Measurements from ENCODE around the gene PCSK4. TPM values are rescaled to one million over a fixed set of nuclear protein-coding genes. Genes with fewer than 3 reads are reported as not detected.

Gene PCSK4
- polyA plus RNA-seq, 1 of the 3 experiments (the other 2 are of a cell fraction), result 6.6 TPM

- WGBS (ENCODE audit: low lambda C conversion rate), result 22% methylated on average over 9 of the region's 17 CpGs
- H3K9ac ChIP-seq, result no peak overlapping the region
- TF ChIP-seq TCF12 (IDR thresholded peaks at IDR 0.05) (no peak), JUND (IDR thresholded peaks at IDR 0.05) (no peak), FOSL2 (IDR thresholded peaks at IDR 0.05; ENCODE audit: borderline replicate concordance, low read depth) (no peak), REST (IDR thresholded peaks at IDR 0.05; ENCODE audit: low read depth, low read length) (no peak), RAD21 (IDR thresholded peaks at IDR 0.05; ENCODE audit: low read length) (no peak), ZBTB33 (IDR thresholded peaks at IDR 0.05; ENCODE audit: borderline replicate concordance, low read depth) (no peak), NRF1 (IDR thresholded peaks at IDR 0.05; ENCODE audit: low read depth, low read length) (no peak), CHD2 (IDR thresholded peaks at IDR 0.05; ENCODE audit: low read length, partially characterized antibody) (no peak), USF1 (IDR thresholded peaks at IDR 0.05; ENCODE audit: borderline replicate concordance, low read depth) (no peak), FOXM1 (IDR thresholded peaks at IDR 0.05; ENCODE audit: low read depth) (no peak)
- no peak overlapping the region for H2AFZ ChIP-seq (ENCODE audit: low read depth)
- no peak overlapping the region for H3K4me3 ChIP-seq (ENCODE audit: low read depth in 2 of 2, low read length in 1 of 2)
- peaks cover 6% of the 10 kb centered on the region for H3F3A ChIP-seq (replicated peaks; ENCODE audit: insufficient read depth)
- H3K27ac ChIP-seq (ENCODE audit: low read depth in 2 of 2, low read length in 1 of 2), result no peak overlapping the region
- H3K4me1 ChIP-seq (ENCODE audit: control insufficient read depth in 1 of 2, insufficient read depth in 2 of 2, low read depth in 1 of 2, low read length in 1 of 2), result no peaks in the 10 kb centered on the region
- H4K20me1 ChIP-seq (ENCODE audit: insufficient read depth), result no peaks in the 10 kb centered on the region
- no peaks in the 10 kb centered on the region for H3K9me2 ChIP-seq
- H3K4me2 ChIP-seq, result no peak overlapping the region
- H3K9me3 ChIP-seq, result no peaks in the 10 kb centered on the region
- POLR2A ChIA-PET, result no interaction called here
- H3K79me2 ChIP-seq (ENCODE audit: insufficient read depth), result no peaks in the 10 kb centered on the region
- CTCF ChIA-PET, result interaction anchor here (1.5 to 1.7 kb wide), 2 partner anchors 21 to 23 kb away, joined by 4 to 8 read pairs; no protein-coding TSS in a partner anchor
- peaks cover 65% of the 10 kb centered on the region for H3K27me3 ChIP-seq (ENCODE audit: insufficient read depth)
- H3K36me3 ChIP-seq (replicated peaks in 1 of 2; ENCODE audit: control insufficient read depth in 1 of 2, insufficient read depth in 2 of 2, low read length in 1 of 2), result no peaks in the 10 kb centered on the region
- DNase-seq, result no peak
Measured at GRCh38 chr19:1524972-1525325, 34.8 kb upstream of the PCSK4 start.

- CTCF ChIA-PET, result interaction anchor here (0.6 to 1.7 kb wide), 4 partner anchors 22 to 238 kb away, joined by 3 to 8 read pairs (median 3); partner anchors contain the start of gene REEP6
- no peak for DNase-seq
- H3K27ac ChIP-seq (ENCODE audit: low read depth in 2 of 2, low read length in 1 of 2), result no peak overlapping the region
- no peaks in the 10 kb centered on the region for H3K9me2 ChIP-seq
- H3K4me2 ChIP-seq, result no peak overlapping the region
- no peaks in the 10 kb centered on the region for H3K36me3 ChIP-seq (replicated peaks in 1 of 2; ENCODE audit: control insufficient read depth in 1 of 2, insufficient read depth in 2 of 2, low read length in 1 of 2)
- POLR2A ChIA-PET, result no interaction called here
- H3K9ac ChIP-seq, result no peak overlapping the region
- no peaks in the 10 kb centered on the region for H3K79me2 ChIP-seq (ENCODE audit: insufficient read depth)
- peaks cover 60% of the 10 kb centered on the region for H3K27me3 ChIP-seq (ENCODE audit: insufficient read depth)
- WGBS (ENCODE audit: low lambda C conversion rate), result 17% methylated on average over 27 of the region's 49 CpGs
- no peaks in the 10 kb centered on the region for H3K4me1 ChIP-seq (ENCODE audit: control insufficient read depth in 1 of 2, insufficient read depth in 2 of 2, low read depth in 1 of 2, low read length in 1 of 2)
- H2AFZ ChIP-seq (ENCODE audit: low read depth), result no peak overlapping the region
- TF ChIP-seq RXRA (IDR thresholded peaks at IDR 0.05; ENCODE audit: borderline replicate concordance, low read depth) (no peak), GABPA (IDR thresholded peaks at IDR 0.05; ENCODE audit: low read depth) (no peak), EZH2phosphoT487 (IDR thresholded peaks at IDR 0.05; ENCODE audit: borderline replicate concordance, low read depth) (no peak), YY1 (IDR thresholded peaks at IDR 0.05; ENCODE audit: low read depth) (no peak)
- H3K4me3 ChIP-seq (ENCODE audit: low read depth in 2 of 2, low read length in 1 of 2), result no peak overlapping the region
- H3F3A ChIP-seq (replicated peaks; ENCODE audit: insufficient read depth), result peaks cover 6% of the 10 kb centered on the region
- H4K20me1 ChIP-seq (ENCODE audit: insufficient read depth), result no peaks in the 10 kb centered on the region
- no peaks in the 10 kb centered on the region for H3K9me3 ChIP-seq
Measured at GRCh38 chr19:1524287-1524971, 34.3 kb upstream of the PCSK4 start.

Data from SK-N-SH (cell line).